K562 (cell line): ENCODE results near the gene SERBP1. TPM values are rescaled to one million over a fixed set of nuclear protein-coding genes. Genes with fewer than 3 reads are reported as not detected.
A peak's percentile ranks its signal among the peaks of the same experiment; 100 is the strongest.

ENCODE experiments used
- ATAC-seq: fragments of 200-7000 bp; cut with Tn5 transposase; 3 replicates; pipeline ENCODE4 v1.9.1; 2020; ENCODE audit warnings: moderate library complexity
- BruUV-seq: library from RNA; stranded (reverse); fragments of 400-500 nt; replicated peaks from 2 replicates; lab custom pipeline; 2021; lab: Mats Ljungman, UMichigan
- CTCF ChIA-PET: fragments of 300-600 bp; formaldehyde crosslinking; extraction: SDS; loops from one replicate; lab custom pipeline; 2021; ENCODE audit warnings: low intra/inter-chr PET ratio; lab: Yijun Ruan, JAX
- POLR2A ChIA-PET: fragments of 300-600, 350-650 bp; sonication (Branson Sonifier 250); formaldehyde crosslinking; extraction: SDS; loops from one replicate; lab custom pipeline; 2021; ENCODE audit warnings: antibody characterized with exemption, inconsistent platforms; lab: Yijun Ruan, JAX
- DNase-seq, 4 experiments: peaks; one replicate each; pipeline versions ENCODE4 v3.0.0 to v3.0.0-alpha.2; 2011 to 2018; ENCODE audit warnings: low spot score in 3 of 4, mixed read lengths in 3 of 4; ENCODE audit errors: extremely low read depth in 1 of 4
- FAIRE-seq: peaks from 2 replicates; lab custom pipeline; 2011; peaks lifted over from hg19 to GRCh38; lab: Jason Lieb, UNC
- H2AFZ ChIP-seq: 2 replicates; pipeline ENCODE4 v1.6.0; 2011; ENCODE audit warnings: low read depth, low read length, control low read depth, inconsistent platforms
- H3K27ac ChIP-seq: fragments of 200-600 bp; 3 replicates; pipeline ENCODE4 v1.8.0; 2011; ENCODE audit warnings: low read depth, mild to moderate bottlenecking, control low read depth, inconsistent platforms, low read length, moderate library complexity, mixed read lengths; ENCODE audit errors: extremely low read depth
- H3K27me3 ChIP-seq, 2 experiments: fragments of 300-600 bp in 1 of 2; 2 replicates in 1 of 2; 3 replicates in 1 of 2; pipeline versions ENCODE4 v1.6.0 to v1.8.0; 2011; ENCODE audit warnings: inconsistent platforms in 2 of 2, low read length in 2 of 2, mild to moderate bottlenecking in 1 of 2, mixed read lengths in 1 of 2, moderate library complexity in 1 of 2; ENCODE audit not compliant: control insufficient read depth in 2 of 2, insufficient read depth in 2 of 2
- H3K36me3 ChIP-seq: fragments of 300-600 bp; 3 replicates; pipeline ENCODE4 v1.8.0; 2011; ENCODE audit warnings: mild to moderate bottlenecking, low read length, inconsistent platforms; ENCODE audit not compliant: control insufficient read depth, insufficient read depth
- H3K4me1 ChIP-seq, 2 experiments: fragments of 200-600 bp in 1 of 2; replicated peaks in 1 of 2; 2 replicates in 1 of 2; 3 replicates in 1 of 2; pipeline versions ENCODE4 v1.5.1 to v1.8.0; 2011; ENCODE audit warnings: inconsistent platforms in 2 of 2, low read length in 2 of 2, mild to moderate bottlenecking in 1 of 2, mixed read lengths in 1 of 2, moderate library complexity in 1 of 2; ENCODE audit not compliant: control insufficient read depth in 2 of 2, insufficient read depth in 2 of 2
- H3K4me2 ChIP-seq: 2 replicates; pipeline ENCODE4 v1.6.1; 2011; ENCODE audit warnings: low read length, control low read depth, inconsistent platforms, mixed read lengths; ENCODE audit not compliant: insufficient read depth
- H3K4me3 ChIP-seq: fragments of 200-600 bp; sonication (generic), shearing (Covaris generic); 2 replicates; pipeline ENCODE4 v1.5.1; 2016; ENCODE audit warnings: control low read depth, inconsistent platforms
- H3K79me2 ChIP-seq: fragments of 200-600 bp; 3 replicates; pipeline ENCODE4 v1.8.0; 2011; ENCODE audit warnings: low read length, inconsistent platforms; ENCODE audit not compliant: control insufficient read depth, insufficient read depth
- H3K9ac ChIP-seq, 2 experiments: 2 replicates each; pipeline versions ENCODE4 v1.6.0 to v1.6.1; 2011; ENCODE audit warnings: low read depth in 2 of 2, low read length in 2 of 2, control low read depth in 1 of 2, inconsistent platforms in 1 of 2, mild to moderate bottlenecking in 1 of 2, mixed read lengths in 1 of 2; ENCODE audit not compliant: insufficient read depth in 1 of 2
- H3K9me1 ChIP-seq: one replicate; pipeline ENCODE4 v1.6.0; 2011; ENCODE audit warnings: inconsistent platforms, mild to moderate bottlenecking, low read length, moderate library complexity; ENCODE audit not compliant: control insufficient read depth, insufficient read depth
- H3K9me3 ChIP-seq: replicated peaks from 2 replicates; pipeline ENCODE4 v1.5.1; 2011; ENCODE audit warnings: low read depth, low read length, inconsistent platforms; ENCODE audit not compliant: control insufficient read depth, insufficient read depth
- H4K20me1 ChIP-seq: replicated peaks from 2 replicates; pipeline ENCODE4 v1.6.1; 2011; ENCODE audit warnings: low read length, inconsistent platforms, mixed read lengths; ENCODE audit not compliant: control insufficient read depth, insufficient read depth
- ETV6 ChIP-seq, 3 experiments: fragments of 150-350 bp in 1 of 3; sonication (generic) in 1 of 3; formaldehyde crosslinking in 1 of 3; IDR thresholded peaks; 2 replicates each; pipeline versions ENCODE4 v1.6.1 to v1.8.0; 2014 to 2022; ENCODE audit warnings: borderline replicate concordance in 2 of 3, low read depth in 2 of 3, antibody characterized with exemption in 1 of 3, low read length in 1 of 3, mild to moderate bottlenecking in 1 of 3, missing genetic modification reagents in 1 of 3
- FOXM1 ChIP-seq, 2 experiments: fragments of 450-650 bp in 1 of 2; sonication (generic) in 1 of 2; formaldehyde crosslinking in 1 of 2; IDR thresholded peaks; 2 replicates each; pipeline versions ENCODE4 v1.6.1 to v1.9.0; 2017 to 2022; ENCODE audit warnings: low read depth in 2 of 2, mild to moderate bottlenecking in 2 of 2, missing genetic modification reagents in 1 of 2, moderate library complexity in 1 of 2
- NONO ChIP-seq, 2 experiments: fragments of 200-400 bp in 1 of 2; fragments of 450-650 bp in 1 of 2; formaldehyde crosslinking in 1 of 2; IDR thresholded peaks; 2 replicates each; pipeline ENCODE4 v1.6.1; 2017; ENCODE audit warnings: low read depth in 2 of 2, mild to moderate bottlenecking in 2 of 2, moderate library complexity in 2 of 2, low read length in 1 of 2
- PKNOX1 ChIP-seq: fragments of 450-650 bp; IDR thresholded peaks from 2 replicates; pipeline ENCODE4 v1.6.1; 2016
- TAF7 ChIP-seq: fragments of 450-650 bp; IDR thresholded peaks from 2 replicates; pipeline ENCODE4 v1.6.1; 2016; ENCODE audit warnings: missing genetic modification characterization, missing compliant biosample characterization
- ZBTB1 ChIP-seq: sonication (generic); formaldehyde crosslinking; IDR thresholded peaks from 2 replicates; pipeline ENCODE4 v1.8.1; 2023; ENCODE audit warnings: missing genetic modification reagents, low read depth, mild to moderate bottlenecking, borderline replicate concordance
- ZNF224 ChIP-seq: sonication (generic); formaldehyde crosslinking; IDR thresholded peaks from 2 replicates; pipeline ENCODE4 v1.8.0; 2022; ENCODE audit warnings: mild to moderate bottlenecking, missing genetic modification reagents
- ZNF551 ChIP-seq: fragments of 250-450 bp; sonication (Bioruptor Pico); IDR thresholded peaks from 2 replicates; pipeline ENCODE4 v1.5.0; 2021; ENCODE audit warnings: mild to moderate bottlenecking, moderate library complexity
- WGBS: fragments of 100-300 bp; shearing (Covaris generic); methylation state at CpG from one replicate; pipeline ENCODE4 v1.1.6; 2016; ENCODE audit warnings: low coverage, mixed read lengths; ENCODE audit not compliant: insufficient coverage; ENCODE audit errors: missing lambda C conversion rate; 5-methylcytosine and 5-hydroxymethylcytosine counted together
- in situ Hi-C: fragments of 300-500 bp; cut with MboI; formaldehyde crosslinking; loops from 4 replicates; pipeline ENCODE4 v1.15.0; 2018; ENCODE audit warnings: inconsistent platforms, mixed read lengths
- intact Hi-C: fragments of 100-400 bp; cut with micrococcal nuclease; formaldehyde crosslinking; loops from 2 replicates; pipeline ENCODE4 v1.14.2; 2022
- polyA plus RNA-seq, 8 experiments: library from polyadenylated mRNA; depleted of rRNA in 4 of 8; stranded (reverse) in 5 of 8; unstranded in 3 of 8; fragments of >200 nt; fragmentation: Nextera tagmentation in 2 of 8; fragmentation: Illumina TruSeq in 1 of 8; extraction: Ambion mirVana in 2 of 8; extraction: Trizol in 1 of 8; gene quantifications; 2 replicates each; pipeline versions ENCODE4 v1.2.1 to v1.2.3, GENCODE V29; 2011 to 2014; ENCODE audit warnings: inconsistent platforms in 1 of 8, missing spikeins in 1 of 8
- total RNA-seq, 7 experiments: library from RNA; depleted of rRNA in 6 of 7; stranded (reverse); fragments of >200 nt in 6 of 7; fragmentation: Illumina TruSeq in 2 of 7; extraction: Trizol in 2 of 7; gene quantifications; 2 replicates each; pipeline versions ENCODE4 v1.2.1 to v1.2.3, GENCODE V29; 2011 to 2021; ENCODE audit warnings: low replicate concordance in 1 of 7

The SERBP1 gene
- total and polyA plus RNA-seq, 9 of the 15 experiments (the other 6 are each of a cell fraction or from before 2014, with no cell fraction given), result 79.9 to 761 (median 464) TPM

GRCh38 chr1:67430358-67431155 lies at the start of gene SERBP1 (continued):
- TF ChIP-seq ETV6 (IDR thresholded peaks at IDR 0.05; ENCODE audit: borderline replicate concordance in 1 of 2, low read depth in 2 of 2, low read length in 1 of 2), result peak in 1 of 2 experiments; percentile 32; a peak in 1 of 4 replicates
- TF ChIP-seq ETV6 (CRISPR knock-in tag; IDR thresholded peaks at IDR 0.05; ENCODE audit: borderline replicate concordance), result no peak; the same call in 1 of the 2 replicates
- TF ChIP-seq TAF7, result peak; percentile 47; the same call in 1 of the 2 replicates
- 0 out of 2 replicates have a peak, but pooled peaks have one; percentile 66 for TF ChIP-seq ZNF224 (CRISPR knock-in tag)
- 0 out of 2 replicates have a peak, but pooled peaks have one; percentile 8 for TF ChIP-seq PKNOX1

- peak; percentile 83 to 95 (median 86) for DNase-seq
- TF ChIP-seq FOXM1 (IDR thresholded peaks at IDR 0.05; ENCODE audit: low read depth), result peak; percentile 69
- TF ChIP-seq FOXM1 (CRISPR knock-in tag; IDR thresholded peaks at IDR 0.05; ENCODE audit: low read depth), result no peak
- TF ChIP-seq ZBTB1, result no peak
- TF ChIP-seq NONO (IDR thresholded peaks at IDR 0.05; ENCODE audit: low read depth in 2 of 2, low read length in 1 of 2), result peak in 1 of 2 experiments; percentile 55; a peak in 1 of 4 replicates
- TF ChIP-seq ZNF551, result no peak
These were observed 49.1 kb upstream of the SERBP1 start for GRCh38 chr1:67479146-67479891.

More at GRCh38 chr1:67479146-67479891, 49.1 kb upstream of the SERBP1 start:
- H3K27ac ChIP-seq, result peak overlapping the region; percentile 61
- no peaks in the 10 kb centered on the region for H4K20me1 ChIP-seq
- WGBS, result 1% methylated on average over 8 of the region's 10 CpGs
- no peaks in the 10 kb centered on the region for H3K79me2 ChIP-seq
- BruUV-seq, result no TSS peak
- peak overlapping the region; percentile 52 for H3K4me2 ChIP-seq
- ATAC-seq (peak; percentile 95), FAIRE-seq (peak; percentile 98)
- 0 out of 2 replicates have a peak, but pooled peaks cover 2% of the 10 kb centered on the region for H3K9me3 ChIP-seq
- peak overlapping the region; percentile 86 for H2AFZ ChIP-seq
- H3K9ac ChIP-seq, result peak overlapping the region in 1 of 2 experiments; percentile 48; a peak in 3 of 4 replicates
- in situ Hi-C loops (loop anchor here (25.0 kb wide), 1 partner anchor 492 kb away; no protein-coding TSS in a partner anchor), intact Hi-C loops (loop anchor here (2.0 kb wide), 1 partner anchor 49 kb away; the partner anchor contains the start of gene SERBP1)
- ChIA-PET CTCF (interaction anchor here (0.6 to 0.9 kb wide), 2 partner anchors 22 to 102 kb away, joined by 3 read pairs; no protein-coding TSS in a partner anchor), POLR2A (interaction anchor here (0.6 to 1.8 kb wide), 9 partner anchors 12 to 163 kb away, joined by 3 to 5 read pairs (median 3); no protein-coding TSS in a partner anchor)
- H3K36me3 ChIP-seq, result no peaks in the 10 kb centered on the region
- no peaks in the 10 kb centered on the region for H3K27me3 ChIP-seq
- H3K4me3 ChIP-seq, result no peak overlapping the region
- peaks cover 22 to 30% of the 10 kb centered on the region in 2 experiments for H3K4me1 ChIP-seq
- H3K9me1 ChIP-seq, result no peaks in the 10 kb centered on the region
